Retinal pigment epithelial cell (primary cell): ENCODE results near the gene PRIMPOL.

Experiments used
- DNase-seq: peaks from one replicate; pipeline ENCODE4 v3.0.0-alpha.2; 2010; ENCODE audit warnings: low read depth
- H3K4me3 ChIP-seq: 2 replicates; pipeline ENCODE4 v1.5.1; 2011; ENCODE audit warnings: mild to moderate bottlenecking, low read length, control low read depth, moderate library complexity
- CTCF ChIP-seq: conservative IDR thresholded peaks from 2 replicates; pipeline ENCODE4 v1.5.1; 2011; ENCODE audit warnings: low read depth, low read length, control low read depth, inconsistent platforms

PRIMPOL gene

GRCh38 chr4:184702114-184702513, 52.6 kb downstream of the PRIMPOL start:
- TF ChIP-seq CTCF = no peak
- H3K4me3 ChIP-seq = no peak overlapping the region
- DNase-seq = no peak

GRCh38 chr4:184705692-184706091, 56.2 kb downstream of the PRIMPOL start:
- H3K4me3 ChIP-seq = no peak overlapping the region
- DNase-seq = no peak
- no peak for TF ChIP-seq CTCF

- no peak for TF ChIP-seq CTCF
- no peak for DNase-seq
Observed at GRCh38 chr4:184706453-184706852, 56.9 kb downstream of the PRIMPOL start.

GRCh38 chr4:184712322-184712721, 62.8 kb downstream of the PRIMPOL start:
- no peak for DNase-seq
- TF ChIP-seq CTCF = no peak
- no peak overlapping the region for H3K4me3 ChIP-seq

More at GRCh38 chr4:184706453-184706852, 56.9 kb downstream of the PRIMPOL start:
- H3K4me3 ChIP-seq = no peak overlapping the region

GRCh38 chr4:184713887-184714286, 64.3 kb downstream of the PRIMPOL start:
- TF ChIP-seq CTCF = no peak
- no peak overlapping the region for H3K4me3 ChIP-seq
- DNase-seq = no peak

- no peak for TF ChIP-seq CTCF
- DNase-seq = peak; percentile 26
- H3K4me3 ChIP-seq = no peak overlapping the region
Observed at GRCh38 chr4:184715526-184715925, 66.0 kb downstream of the PRIMPOL start.

- DNase-seq = no peak
- H3K4me3 ChIP-seq = no peak overlapping the region
- TF ChIP-seq CTCF = no peak
Observed at GRCh38 chr4:184719407-184719806, 69.9 kb downstream of the PRIMPOL start.
